CD4-positive, alpha-beta T cell (primary cell): Measurements from ENCODE around the gene SCARB1. TPM values are rescaled to one million over a fixed set of nuclear protein-coding genes. Genes with fewer than 3 reads are reported as not detected.

Experiments used
- ATAC-seq: fragments of 200-7000 bp; cut with Tn5 transposase; one replicate; pipeline ENCODE4 v1.10.0; 2022; ENCODE audit warnings: mild to moderate bottlenecking; ENCODE audit not compliant: poor library complexity
- CTCF ChIA-PET: fragments of 350-600 bp; sonication (Branson Sonifier 250); formaldehyde crosslinking; loops from one replicate; lab custom pipeline; 2021; ENCODE audit warnings: antibody characterized with exemption, inconsistent platforms; lab: Charles Lee
- POLR2A ChIA-PET: fragments of 350-600 bp; sonication (Branson Sonifier 250); formaldehyde crosslinking; loops from one replicate; lab custom pipeline; 2021; ENCODE audit warnings: antibody characterized with exemption, inconsistent platforms; lab: Charles Lee
- DNase-seq, 14 experiments: peaks; one replicate each; pipeline ENCODE4 v3.0.0-alpha.2; 2013 to 2020; ENCODE audit warnings: mixed read lengths in 2 of 14
- H3K27ac ChIP-seq, 2 donors: one replicate each; pipeline versions ENCODE4 v1.5.1 to v1.7.0; 2013; ENCODE audit warnings: low read length in 2 of 2, low read depth in 1 of 2, mild to moderate bottlenecking in 1 of 2
- H3K27me3 ChIP-seq, 2 experiments: 1 replicate in 1 of 2; 2 replicates in 1 of 2; pipeline versions ENCODE4 v1.6.1 to v1.7.0; 2013; ENCODE audit warnings: low read length in 2 of 2, control low read depth in 1 of 2, mild to moderate bottlenecking in 1 of 2, moderate library complexity in 1 of 2; ENCODE audit not compliant: insufficient read depth in 2 of 2, control insufficient read depth in 1 of 2
- H3K36me3 ChIP-seq: one replicate; pipeline ENCODE4 v1.6.1; 2013; ENCODE audit warnings: low read length, control low read depth; ENCODE audit not compliant: insufficient read depth
- H3K4me1 ChIP-seq: one replicate; pipeline ENCODE4 v1.6.1; 2013; ENCODE audit warnings: low read length, control low read depth; ENCODE audit not compliant: insufficient read depth
- H3K4me3 ChIP-seq: one replicate; pipeline ENCODE4 v1.5.1; 2013; ENCODE audit warnings: mild to moderate bottlenecking, low read length, moderate library complexity
- H3K9me3 ChIP-seq, 2 experiments: 1 replicate in 1 of 2; 2 replicates in 1 of 2; pipeline versions ENCODE4 v1.6.1 to v1.7.0; 2013; ENCODE audit warnings: low read length in 2 of 2, mild to moderate bottlenecking in 2 of 2, control low read depth in 1 of 2, moderate library complexity in 1 of 2; ENCODE audit not compliant: control insufficient read depth in 1 of 2, insufficient read depth in 1 of 2
- H3K27ac Mint-ChIP-seq: one replicate; pipeline ENCODE4 v1.8.0; 2020; ENCODE audit warnings: mixed read lengths
- H3K27me3 Mint-ChIP-seq: one replicate; pipeline ENCODE4 v1.8.0; 2021; ENCODE audit warnings: mixed read lengths
- H3K36me3 Mint-ChIP-seq: one replicate; pipeline ENCODE4 v1.8.0; 2021; ENCODE audit warnings: low read depth, mixed read lengths
- H3K4me1 Mint-ChIP-seq: one replicate; pipeline ENCODE4 v1.8.0; 2021; ENCODE audit warnings: low read depth, mixed read lengths
- H3K4me3 Mint-ChIP-seq: one replicate; pipeline ENCODE4 v1.8.0; 2020; ENCODE audit warnings: mild to moderate bottlenecking, mixed read lengths
- H3K9me3 Mint-ChIP-seq: one replicate; pipeline ENCODE4 v1.8.0; 2020; ENCODE audit warnings: mixed read lengths
- intact Hi-C, 2 experiments: fragments of 100-400 bp; cut with DNase I in 1 of 2; cut with micrococcal nuclease in 1 of 2; formaldehyde crosslinking; loops; one replicate each; pipeline versions ENCODE4 v1.15.1 to v1.9.0; 2023 to 2025; cut with DNase I, micrococcal nuclease
- total RNA-seq, 174 experiments: library from RNA in 2 of 174; stranded (reverse) in 2 of 174; gene quantifications; one replicate each; pipeline ENCODE4 v1.2.3 and lab custom pipeline; 2021 to 2026
- TF ChIP-seq, protein P1 (sequence below): fragments of 200-600 bp; IDR thresholded peaks from one replicate; pipeline ENCODE4 v1.8.0; 2022; ENCODE audit warnings: antibody characterized with exemption, mild to moderate bottlenecking

SCARB1 gene
- total RNA-seq, 2 experiments from 2014 or later, result 2.3 to 3.7 TPM

DNA sequence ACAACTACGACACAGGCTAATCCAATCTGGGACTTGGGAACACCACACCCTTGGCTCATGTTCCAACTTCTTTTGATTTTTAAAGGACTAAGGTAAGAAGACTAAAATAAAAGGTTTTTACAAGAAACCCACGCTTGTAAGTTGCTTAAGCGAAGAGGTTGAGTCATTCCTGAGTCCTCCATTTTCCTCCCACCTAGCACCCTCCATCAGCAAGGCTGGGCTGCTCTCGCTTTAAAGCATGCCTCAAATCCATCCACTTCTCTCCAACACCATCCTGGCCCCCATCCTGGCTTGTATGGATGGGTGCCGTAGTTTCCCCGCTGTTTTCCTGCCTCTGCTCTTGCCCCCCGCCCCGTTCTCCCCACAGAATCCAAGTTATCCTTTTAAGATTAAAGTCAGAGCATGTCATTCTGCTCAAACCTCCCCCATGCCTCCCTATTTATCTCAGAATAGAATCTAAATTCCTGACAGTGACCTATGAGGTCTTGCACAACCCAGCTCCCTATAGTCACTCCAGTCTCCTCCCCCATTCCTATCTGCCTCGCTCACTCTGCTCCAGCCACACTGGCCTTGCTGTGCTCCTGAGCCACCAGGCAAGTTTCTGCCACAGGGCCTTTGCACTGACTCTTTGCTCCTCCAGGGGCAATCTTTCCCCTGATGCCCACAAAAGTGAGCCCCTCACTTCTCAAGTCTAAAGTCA, 34.5 kb downstream of the SCARB1 start:
- TF ChIP-seq, protein P1, sequence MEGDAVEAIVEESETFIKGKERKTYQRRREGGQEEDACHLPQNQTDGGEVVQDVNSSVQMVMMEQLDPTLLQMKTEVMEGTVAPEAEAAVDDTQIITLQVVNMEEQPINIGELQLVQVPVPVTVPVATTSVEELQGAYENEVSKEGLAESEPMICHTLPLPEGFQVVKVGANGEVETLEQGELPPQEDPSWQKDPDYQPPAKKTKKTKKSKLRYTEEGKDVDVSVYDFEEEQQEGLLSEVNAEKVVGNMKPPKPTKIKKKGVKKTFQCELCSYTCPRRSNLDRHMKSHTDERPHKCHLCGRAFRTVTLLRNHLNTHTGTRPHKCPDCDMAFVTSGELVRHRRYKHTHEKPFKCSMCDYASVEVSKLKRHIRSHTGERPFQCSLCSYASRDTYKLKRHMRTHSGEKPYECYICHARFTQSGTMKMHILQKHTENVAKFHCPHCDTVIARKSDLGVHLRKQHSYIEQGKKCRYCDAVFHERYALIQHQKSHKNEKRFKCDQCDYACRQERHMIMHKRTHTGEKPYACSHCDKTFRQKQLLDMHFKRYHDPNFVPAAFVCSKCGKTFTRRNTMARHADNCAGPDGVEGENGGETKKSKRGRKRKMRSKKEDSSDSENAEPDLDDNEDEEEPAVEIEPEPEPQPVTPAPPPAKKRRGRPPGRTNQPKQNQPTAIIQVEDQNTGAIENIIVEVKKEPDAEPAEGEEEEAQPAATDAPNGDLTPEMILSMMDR, result no peak
- ATAC-seq, result no peak
- no peaks in the 10 kb centered on the region for H3K36me3 Mint-ChIP-seq
- Histone ChIP-seq H3K36me3 (no peaks in the 10 kb centered on the region), H3K27me3 (no peaks in the 10 kb centered on the region), H3K4me1 (no peaks in the 10 kb centered on the region), H3K9me3 (peaks cover 3 to 7% of the 10 kb centered on the region in 2 experiments), H3K27ac (no peak overlapping the region), H3K4me3 (no peak overlapping the region)
- no peak overlapping the region for H3K27ac Mint-ChIP-seq
- no peak overlapping the region for H3K4me3 Mint-ChIP-seq
- H3K9me3 Mint-ChIP-seq, result no peaks in the 10 kb centered on the region
- intact Hi-C loops, result no loop called here
- ChIA-PET CTCF (no interaction called here), POLR2A (no interaction called here)
- no peaks in the 10 kb centered on the region for H3K27me3 Mint-ChIP-seq
- H3K4me1 Mint-ChIP-seq, result no peaks in the 10 kb centered on the region
- no peak for DNase-seq

DNA sequence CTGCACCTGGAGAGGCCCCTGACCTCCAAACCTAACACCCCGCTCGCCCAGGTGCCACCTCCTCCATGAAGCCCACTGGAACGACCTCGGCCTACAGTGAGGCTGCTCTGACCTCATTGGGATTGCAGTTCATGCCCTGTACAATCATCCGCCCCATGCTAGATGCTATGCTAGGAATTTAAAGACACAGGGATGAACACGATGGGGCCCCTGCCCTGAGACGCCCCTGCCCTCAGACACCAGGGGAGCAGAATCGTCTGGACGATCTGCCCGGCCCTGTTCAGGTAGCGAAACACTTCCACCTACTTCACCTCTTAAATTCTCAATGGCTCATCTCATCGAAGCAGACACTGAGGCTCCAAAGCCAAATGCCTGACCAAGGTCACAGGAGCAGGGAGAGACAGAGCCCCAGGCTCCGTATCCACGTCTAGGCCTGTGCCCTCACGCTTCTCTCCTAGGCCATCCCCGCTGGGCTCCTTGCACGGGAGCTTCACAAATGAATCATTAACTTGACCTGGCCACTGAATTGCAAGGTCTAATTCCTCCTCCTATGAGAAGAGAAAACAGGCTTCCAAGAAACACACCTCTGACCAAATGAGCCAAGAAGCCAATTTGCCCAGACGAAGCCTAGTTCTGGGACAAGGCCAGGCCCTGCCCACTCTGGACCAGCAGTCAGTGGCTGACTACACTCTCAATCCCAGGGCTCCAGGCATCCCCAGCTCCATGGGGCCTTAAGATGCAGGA, 35.2 kb downstream of the SCARB1 start:
- Histone ChIP-seq H3K27ac (no peak overlapping the region), H3K27me3 (no peaks in the 10 kb centered on the region), H3K36me3 (no peaks in the 10 kb centered on the region), H3K4me3 (no peak overlapping the region), H3K4me1 (no peaks in the 10 kb centered on the region), H3K9me3 (peaks cover 3 to 7% of the 10 kb centered on the region in 2 experiments)
- TF ChIP-seq, protein P1, result no peak
- DNase-seq, result no peak
- Mint-ChIP-seq H3K27ac (no peak overlapping the region), H3K36me3 (no peaks in the 10 kb centered on the region), H3K4me3 (no peak overlapping the region), H3K4me1 (no peaks in the 10 kb centered on the region), H3K9me3 (no peaks in the 10 kb centered on the region), H3K27me3 (no peaks in the 10 kb centered on the region)
- ChIA-PET POLR2A (no interaction called here), CTCF (no interaction called here)
- ATAC-seq, result no peak
- intact Hi-C loops, result no loop called here

DNA sequence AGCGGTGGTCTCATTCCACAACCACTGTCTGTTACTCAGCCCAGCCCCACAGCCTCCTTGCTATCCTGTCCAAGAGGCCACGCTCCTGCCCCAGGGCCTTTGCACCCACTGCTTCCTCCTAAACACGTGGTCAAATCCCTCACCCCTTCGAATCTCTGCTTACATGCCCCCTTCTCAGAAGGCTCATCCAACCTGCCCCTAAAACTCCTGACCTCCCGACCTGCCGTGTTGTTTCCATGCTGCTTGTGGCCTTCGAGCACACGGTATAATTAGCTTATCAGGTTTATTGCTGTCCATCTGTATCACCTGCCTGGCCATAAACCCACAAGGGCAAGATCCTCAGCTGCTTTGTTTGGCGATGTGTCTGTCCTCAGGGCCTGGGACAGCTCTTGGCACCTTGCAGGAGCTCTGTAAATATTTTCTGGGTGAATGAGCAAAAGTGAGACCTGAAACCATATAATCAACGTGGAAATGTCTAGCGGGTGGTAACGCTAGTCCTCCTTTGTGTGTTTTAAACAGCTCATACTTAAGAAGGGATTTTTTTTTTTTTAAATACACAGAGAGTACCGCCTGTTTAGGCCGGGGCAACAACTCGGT, 36.0 kb downstream of the SCARB1 start:
- ATAC-seq (no peak), DNase-seq (no peak)
- Mint-ChIP-seq H3K4me3 (no peak overlapping the region), H3K27me3 (no peaks in the 10 kb centered on the region), H3K4me1 (no peaks in the 10 kb centered on the region), H3K36me3 (no peaks in the 10 kb centered on the region), H3K27ac (no peak overlapping the region), H3K9me3 (no peaks in the 10 kb centered on the region)
- POLR2A ChIA-PET, result no interaction called here
- Histone ChIP-seq H3K4me3 (no peak overlapping the region), H3K36me3 (no peaks in the 10 kb centered on the region), H3K27me3 (no peaks in the 10 kb centered on the region), H3K27ac (no peak overlapping the region), H3K9me3 (peaks cover 3 to 7% of the 10 kb centered on the region in 2 experiments), H3K4me1 (no peaks in the 10 kb centered on the region)
- intact Hi-C loops, result no loop called here
- TF ChIP-seq, protein P1, result no peak
- CTCF ChIA-PET, result no interaction called here
